HG03159 (cell line): Measurements from ENCODE around the gene CCDC137.
"Not testable (repeated sequence)": the region's sequence is repeated elsewhere in the genome, so short reads cannot be mapped to it uniquely, and the experiment has no call there.

Experiments used
- ATAC-seq: cut with Tn5 transposase; IDR thresholded peaks from one replicate; pipeline ENCODE4 v1.9.1; 2021; ENCODE audit warnings: mild to moderate bottlenecking, moderate library complexity; ENCODE audit not compliant: unreplicated experiment

CCDC137 gene

GRCh38 chr17:81666342-81667191 lies at the start of gene CCDC137, which contains the start of gene OXLD1:
CCDC137 (plus strand) TSS chr17:81666737; CDS start chr17:81666767, 30 bp downstream.
OXLD1 (minus strand) TSS chr17:81666605; CDS start chr17:81666577, 28 bp downstream.
- ATAC-seq, result peak; percentile 90

GRCh38 chr17:81616877-81617276 lies 49.7 kb upstream of the CCDC137 start:
- ATAC-seq, result no peak

- ATAC-seq, result not testable (repeated sequence)
These were observed 48.2 kb upstream of the CCDC137 start for GRCh38 chr17:81618307-81618706.

- ATAC-seq, result no peak
These were observed 44.9 kb upstream of the CCDC137 start for GRCh38 chr17:81621494-81622130.

GRCh38 chr17:81630274-81630673 lies 36.3 kb upstream of the CCDC137 start:
- ATAC-seq, result no peak

- no peak for ATAC-seq
These were observed 35.1 kb upstream of the CCDC137 start for GRCh38 chr17:81631482-81631881.

GRCh38 chr17:81635431-81635830 lies 31.1 kb upstream of the CCDC137 start:
- no peak for ATAC-seq

GRCh38 chr17:81635973-81636504 lies 30.5 kb upstream of the CCDC137 start:
- ATAC-seq, result no peak

GRCh38 chr17:81636505-81637288 lies 29.8 kb upstream of the CCDC137 start, which contains the start of the genes NPLOC4 and TSPAN10:
NPLOC4 (minus strand) TSS chr17:81637112; CDS start chr17:81636930, 182 bp downstream.
TSPAN10 (plus strand) TSS chr17:81637196; CDS start chr17:81642413, 5,217 bp downstream.
- peak; percentile 88 for ATAC-seq

GRCh38 chr17:81638683-81639082 lies 27.9 kb upstream of the CCDC137 start:
- no peak for ATAC-seq

- ATAC-seq, result no peak
These were observed 26.5 kb upstream of the CCDC137 start for GRCh38 chr17:81640011-81640410.

GRCh38 chr17:81641825-81642489 lies 24.6 kb upstream of the CCDC137 start:
- ATAC-seq, result no peak

- ATAC-seq, result no peak
These were observed 22.0 kb upstream of the CCDC137 start for GRCh38 chr17:81644496-81644895.

GRCh38 chr17:81644976-81645952 lies 21.3 kb upstream of the CCDC137 start:
- no peak for ATAC-seq

GRCh38 chr17:81646869-81647600 lies 19.5 kb upstream of the CCDC137 start:
- ATAC-seq, result no peak

- ATAC-seq, result no peak
These were observed 18.9 kb upstream of the CCDC137 start for GRCh38 chr17:81647640-81648012.

GRCh38 chr17:81648013-81648706 lies 18.4 kb upstream of the CCDC137 start:
- no peak for ATAC-seq

GRCh38 chr17:81648707-81649085 lies 17.8 kb upstream of the CCDC137 start:
- ATAC-seq, result no peak
